Mesenteric fat pad (tissue), 1 donor: ENCODE measurements around the gene CDK5RAP2. TPM values are rescaled to one million over a fixed set of nuclear protein-coding genes. Genes with fewer than 3 reads are reported as not detected.
"Not testable (repeated sequence)": the region's sequence is repeated elsewhere in the genome, so short reads cannot be mapped to it uniquely, and the experiment has no call there.

ENCODE experiments used
- DNase-seq: peaks from one replicate; pipeline ENCODE4 v3.0.0-alpha.2; 2020; ENCODE audit warnings: low spot score
- total RNA-seq: library from RNA; stranded (reverse); fragmentation: NEBNext Ultra II Directional; extraction: Animal tissue kit (Norgen Biotek cat#: 25700); gene quantifications from one replicate; pipeline ENCODE4 v1.2.1, GENCODE V29; 2021
- donor health status: DM: yes; HTN: yes; CAD: no.

CDK5RAP2 gene
- total RNA-seq, 1 donor from 2014 or later, result 42.3 TPM

DNA sequence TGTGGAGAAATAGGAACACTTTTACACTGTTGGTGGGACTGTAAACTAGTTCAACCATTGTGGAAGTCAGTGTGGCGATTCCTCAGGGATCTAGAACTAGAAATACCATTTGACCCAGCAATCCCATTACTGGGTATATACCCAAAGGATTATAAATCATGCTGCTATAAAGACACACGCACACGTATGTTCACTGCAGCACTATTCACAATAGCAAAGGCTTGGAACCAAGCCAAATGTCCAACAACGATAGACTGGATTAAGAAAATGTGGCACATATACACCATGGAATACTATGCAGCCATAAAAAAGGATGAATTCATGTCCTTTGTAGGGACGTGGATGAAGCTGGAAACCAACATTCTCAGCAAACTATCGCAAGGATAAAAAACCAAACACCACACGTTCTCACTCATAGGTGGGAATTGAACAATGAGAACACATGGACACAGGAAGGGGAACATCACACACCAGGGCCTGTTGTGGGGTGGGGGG is 27.7 kb downstream of the CDK5RAP2 start:
- not testable (repeated sequence) for DNase-seq

- DNase-seq, result no peak
Observed at GRCh38 chr9:120545701-120546550, 34.0 kb downstream of the CDK5RAP2 start.

DNA sequence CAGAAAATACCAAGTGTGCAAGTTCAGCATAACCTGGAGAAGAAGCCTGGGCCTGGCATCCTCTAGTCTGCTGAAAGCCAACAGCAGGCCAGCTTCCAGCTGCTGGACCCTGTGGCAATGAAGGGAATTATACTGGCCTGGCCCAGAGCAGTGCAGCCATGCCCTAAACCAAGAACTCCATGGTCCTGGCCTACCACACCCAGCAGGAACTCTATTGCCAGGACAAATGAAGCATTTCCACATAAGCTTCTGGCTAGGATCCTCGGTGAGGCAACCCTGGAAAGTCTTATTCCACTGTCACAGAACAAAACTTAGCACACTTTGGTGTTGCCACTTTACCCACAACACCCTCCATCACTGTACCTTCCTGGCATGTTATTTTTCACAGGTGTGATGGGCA is 35.5 kb downstream of the CDK5RAP2 start:
- no peak for DNase-seq

DNA sequence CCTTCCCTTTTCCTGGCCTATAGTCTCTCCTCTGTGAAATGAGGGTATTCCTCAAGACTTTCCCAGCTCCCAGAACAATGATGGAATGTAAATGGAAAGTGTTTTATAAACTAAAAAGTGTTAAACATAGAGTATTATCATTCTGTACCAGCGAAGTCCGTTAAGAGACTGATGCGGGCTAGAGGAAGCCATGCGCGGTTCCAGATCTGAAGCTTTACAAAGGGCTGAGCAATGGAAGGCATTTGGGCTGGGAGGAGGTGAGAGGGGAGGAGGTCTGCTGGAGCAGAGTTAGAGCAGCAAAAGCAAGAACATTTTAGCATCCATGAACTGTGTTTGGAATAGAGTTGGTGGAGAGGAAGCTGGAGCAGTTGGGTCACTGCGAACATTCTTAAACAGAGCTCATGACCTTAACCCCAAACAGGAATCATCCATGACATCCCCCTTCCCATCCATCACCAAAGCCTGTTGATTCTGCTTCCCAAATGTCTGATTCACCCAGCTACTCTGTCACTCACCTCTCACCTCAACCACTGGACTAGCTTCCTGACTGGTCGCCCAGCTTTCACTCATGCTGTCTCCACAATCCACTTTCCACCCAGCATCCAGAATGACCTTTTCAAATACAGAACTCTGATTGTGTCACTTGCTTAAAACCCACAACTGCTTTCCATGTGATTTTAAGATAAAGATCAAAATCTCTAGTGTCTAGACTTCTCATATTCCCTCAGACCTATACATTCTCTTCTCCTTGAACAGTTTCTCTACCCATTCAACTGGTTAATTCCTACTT is 37.1 kb downstream of the CDK5RAP2 start:
- no peak for DNase-seq

DNA sequence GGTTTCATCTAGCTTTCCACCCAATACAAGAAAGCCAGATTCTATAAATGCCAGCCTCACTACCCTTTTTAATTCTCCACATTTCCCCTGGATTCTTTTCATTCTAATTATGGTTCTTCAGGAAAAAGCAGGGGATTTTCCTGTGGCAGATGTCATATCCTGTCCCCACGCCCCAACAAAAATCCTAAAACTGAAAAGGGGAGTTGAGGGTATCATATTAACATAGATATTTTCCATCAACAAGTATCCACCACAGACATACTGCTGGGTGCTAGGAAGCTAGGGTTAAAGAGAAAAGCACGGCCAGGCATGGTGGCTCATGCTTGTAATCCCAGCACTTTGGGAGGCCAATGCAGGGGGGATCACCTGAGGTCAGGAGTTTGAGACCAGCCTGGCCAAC is 38.0 kb downstream of the CDK5RAP2 start:
- DNase-seq, result no peak

GRCh38 chr9:120539951-120540350 is 40.0 kb downstream of the CDK5RAP2 start:
- no peak for DNase-seq

DNA sequence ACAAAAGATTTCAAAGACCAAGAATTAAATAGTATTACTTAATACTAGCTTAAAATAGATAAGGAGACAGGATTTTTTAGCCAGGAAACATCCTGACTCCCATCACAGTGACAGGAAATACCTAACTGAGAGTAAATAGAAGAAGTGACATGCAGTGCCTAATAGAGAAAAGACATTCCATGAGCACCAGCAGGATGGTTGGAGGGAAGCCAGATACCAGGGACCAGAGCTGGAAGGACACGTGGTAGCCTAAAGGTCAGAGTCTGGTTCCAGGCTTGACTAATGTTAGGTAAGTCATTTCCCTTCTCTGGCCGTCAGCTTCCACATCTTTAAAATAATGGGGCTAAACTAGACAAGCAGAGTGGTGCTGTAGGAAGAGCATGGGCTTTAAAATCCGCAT is 41.6 kb downstream of the CDK5RAP2 start:
- no peak for DNase-seq

DNA sequence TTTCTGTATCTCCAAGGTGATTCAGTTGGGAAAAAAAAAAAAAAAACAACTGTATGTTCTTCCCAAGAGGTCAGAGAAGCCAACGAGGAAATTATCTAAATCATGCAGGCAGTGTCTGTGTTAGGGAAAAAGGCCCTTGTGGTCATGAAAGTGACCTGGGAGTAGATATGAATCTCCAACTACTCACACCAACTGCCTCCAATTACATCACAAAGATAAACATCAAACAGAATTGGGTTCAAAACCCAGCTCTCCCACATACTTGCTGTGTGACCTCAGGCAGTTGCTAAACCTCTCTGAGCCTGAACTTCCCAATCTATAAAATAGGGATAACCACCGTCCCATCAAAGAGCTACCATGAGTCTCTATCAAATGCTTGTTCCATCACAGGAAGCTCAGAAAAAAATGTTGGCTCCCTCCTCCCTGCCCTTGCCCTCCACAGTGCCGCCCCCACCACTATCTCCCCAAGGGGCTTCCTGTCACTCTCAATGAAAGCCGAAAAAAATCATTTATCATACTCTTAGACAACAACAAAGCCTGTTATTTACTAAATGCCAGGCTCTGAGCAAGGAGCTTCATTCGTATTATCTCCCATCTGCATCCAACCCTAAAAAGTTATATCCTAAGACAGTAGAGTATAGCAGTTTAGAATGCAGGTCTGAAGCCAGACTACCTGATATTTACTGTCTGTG is 42.9 kb downstream of the CDK5RAP2 start:
- no peak for DNase-seq

DNA sequence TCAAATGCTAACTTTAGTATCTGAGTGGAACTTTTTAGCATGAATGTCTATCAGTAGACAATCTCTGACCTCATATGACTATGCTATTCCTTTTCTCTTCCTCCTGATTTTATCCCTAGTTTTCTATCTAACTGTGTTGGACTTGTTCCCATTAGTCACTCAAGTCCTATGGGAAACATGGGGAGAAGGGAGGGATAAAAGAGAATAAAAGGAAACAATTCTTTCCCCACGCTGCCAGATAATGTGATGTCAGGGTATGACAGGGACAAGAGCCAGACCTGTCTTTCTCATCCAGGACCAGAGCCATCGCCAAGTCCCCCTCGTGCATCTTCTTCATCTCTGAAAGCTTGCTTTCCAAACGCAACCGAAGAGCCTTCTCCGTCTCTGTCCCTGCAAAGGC is 43.9 kb downstream of the CDK5RAP2 start:
- DNase-seq, result no peak

GRCh38 chr9:120534266-120534665 is 45.7 kb downstream of the CDK5RAP2 start:
- no peak for DNase-seq

- DNase-seq, result no peak
Observed at GRCh38 chr9:120532891-120533290, 47.1 kb downstream of the CDK5RAP2 start.

DNA sequence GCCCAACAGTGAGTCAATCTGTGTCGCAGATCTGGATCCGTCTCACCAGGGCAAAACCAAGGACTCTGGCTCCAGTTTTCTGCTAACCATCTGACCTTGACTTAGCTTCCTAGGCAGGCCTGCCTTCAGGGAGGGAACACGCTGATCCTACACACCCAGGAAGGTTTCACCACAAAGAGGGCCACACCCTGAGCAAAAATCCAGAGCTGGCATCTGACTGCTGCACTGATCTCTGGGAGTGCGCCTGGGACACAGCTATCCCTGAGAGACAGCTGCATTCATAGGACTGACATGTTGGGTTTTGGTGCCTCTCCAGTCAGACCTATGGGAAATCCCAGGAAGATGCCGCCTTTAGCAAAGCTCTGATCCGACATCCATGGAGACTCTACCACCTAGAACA is 47.5 kb downstream of the CDK5RAP2 start:
- DNase-seq, result no peak

- no peak for DNase-seq
Observed at GRCh38 chr9:120531683-120532300, 48.2 kb downstream of the CDK5RAP2 start.

- not testable (repeated sequence) for DNase-seq
Observed at GRCh38 chr9:120530220-120530832, 49.6 kb downstream of the CDK5RAP2 start.

GRCh38 chr9:120528829-120529228 is 51.1 kb downstream of the CDK5RAP2 start:
- no peak for DNase-seq

- DNase-seq, result no peak
Observed at GRCh38 chr9:120528327-120528726, 51.6 kb downstream of the CDK5RAP2 start.

- no peak for DNase-seq
Observed at GRCh38 chr9:120526534-120526933, 53.4 kb downstream of the CDK5RAP2 start.

- no peak for DNase-seq
Observed at GRCh38 chr9:120524863-120525262, 55.1 kb downstream of the CDK5RAP2 start.

DNA sequence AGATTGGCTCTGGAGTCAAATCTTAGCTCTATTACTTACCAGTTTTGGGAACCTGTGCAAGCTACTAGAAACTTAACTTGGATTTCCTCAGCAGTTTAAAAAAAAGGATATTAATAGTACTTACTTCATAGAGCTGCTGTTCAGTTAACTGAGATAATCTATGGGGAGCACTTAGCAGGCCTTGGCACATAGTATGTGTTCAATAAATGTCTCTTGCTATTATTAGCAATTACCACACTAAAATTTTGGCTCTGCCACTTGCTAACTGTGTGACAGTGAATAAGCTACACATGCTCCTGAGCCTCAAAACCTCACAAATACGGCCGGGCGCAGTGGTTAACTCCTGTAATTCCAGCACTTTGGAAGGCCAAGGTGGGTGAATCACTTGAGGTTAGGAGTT is 55.9 kb downstream of the CDK5RAP2 start:
- DNase-seq, result no peak

- no peak for DNase-seq
Observed at GRCh38 chr9:120522558-120522957, 57.4 kb downstream of the CDK5RAP2 start.

DNA sequence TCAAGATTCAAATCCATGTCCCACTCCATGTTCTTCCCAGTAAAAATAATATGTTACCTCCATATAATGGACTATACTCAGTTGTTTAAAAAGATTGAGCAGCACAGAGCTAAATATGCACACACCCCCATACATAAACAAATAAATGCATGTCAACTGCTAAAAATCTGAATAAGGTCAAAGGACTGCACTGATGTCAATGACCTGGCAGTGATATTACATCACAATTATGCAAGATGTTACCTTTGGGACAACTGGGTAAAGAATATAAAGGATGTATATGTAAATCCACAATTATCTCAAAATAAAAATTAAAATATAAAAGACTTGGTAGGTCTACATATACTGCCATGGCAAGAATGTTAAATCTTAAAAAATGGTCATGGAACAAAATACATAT is 57.9 kb downstream of the CDK5RAP2 start:
- no peak for DNase-seq
